ENCODE data around the gene UBL7. TPM values are rescaled to one million over a fixed set of nuclear protein-coding genes. Genes with fewer than 3 reads are reported as not detected.

The UBL7 gene
- total RNA-seq, 3 donors from 2014 or later, result 29.5 to 43.5 (median 37.6) TPM

- Histone ChIP-seq H3K4me3 (no peak overlapping the region), H3K4me1 (ENCODE audit: low read depth) (peaks cover 6% of the 10 kb centered on the region), H3K36me3 (ENCODE audit: low read depth) (no peaks in the 10 kb centered on the region), H3K9me3 (no peaks in the 10 kb centered on the region)
- TF ChIP-seq, protein P1, sequence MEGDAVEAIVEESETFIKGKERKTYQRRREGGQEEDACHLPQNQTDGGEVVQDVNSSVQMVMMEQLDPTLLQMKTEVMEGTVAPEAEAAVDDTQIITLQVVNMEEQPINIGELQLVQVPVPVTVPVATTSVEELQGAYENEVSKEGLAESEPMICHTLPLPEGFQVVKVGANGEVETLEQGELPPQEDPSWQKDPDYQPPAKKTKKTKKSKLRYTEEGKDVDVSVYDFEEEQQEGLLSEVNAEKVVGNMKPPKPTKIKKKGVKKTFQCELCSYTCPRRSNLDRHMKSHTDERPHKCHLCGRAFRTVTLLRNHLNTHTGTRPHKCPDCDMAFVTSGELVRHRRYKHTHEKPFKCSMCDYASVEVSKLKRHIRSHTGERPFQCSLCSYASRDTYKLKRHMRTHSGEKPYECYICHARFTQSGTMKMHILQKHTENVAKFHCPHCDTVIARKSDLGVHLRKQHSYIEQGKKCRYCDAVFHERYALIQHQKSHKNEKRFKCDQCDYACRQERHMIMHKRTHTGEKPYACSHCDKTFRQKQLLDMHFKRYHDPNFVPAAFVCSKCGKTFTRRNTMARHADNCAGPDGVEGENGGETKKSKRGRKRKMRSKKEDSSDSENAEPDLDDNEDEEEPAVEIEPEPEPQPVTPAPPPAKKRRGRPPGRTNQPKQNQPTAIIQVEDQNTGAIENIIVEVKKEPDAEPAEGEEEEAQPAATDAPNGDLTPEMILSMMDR (IDR thresholded peaks at IDR 0.05), result no peak
- intact Hi-C loops (cut with DNase I, micrococcal nuclease), result no loop called here
- DNase-seq (no peak), ATAC-seq (no peak)
Observed at GRCh38 chr15:74406992-74407705, 53.8 kb downstream of the UBL7 start.

DNA sequence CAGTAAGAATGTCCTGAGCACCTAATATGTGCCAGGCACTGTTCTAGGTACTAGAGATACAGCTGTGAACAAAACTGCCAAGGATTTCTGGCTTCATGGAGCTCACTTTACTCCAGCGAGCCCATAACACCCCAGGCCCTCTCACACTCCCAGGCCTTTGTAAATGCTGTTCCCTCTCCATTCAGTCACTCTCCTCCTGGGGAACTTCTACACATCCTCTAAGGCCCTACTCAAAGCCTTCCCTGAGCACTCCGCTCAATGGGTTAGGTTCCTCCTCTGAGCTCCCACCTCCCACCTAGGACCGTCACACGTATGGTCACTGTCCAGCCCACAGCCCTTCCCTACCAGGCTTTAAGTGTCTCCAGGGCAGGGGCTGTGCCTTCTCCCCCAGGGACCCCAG is 54.4 kb downstream of the UBL7 start:
- intact Hi-C loops (cut with DNase I, micrococcal nuclease), result no loop called here
- no peak overlapping the region for H3K4me3 ChIP-seq
- H3K9me3 ChIP-seq, result no peaks in the 10 kb centered on the region
- DNase-seq (no peak), ATAC-seq (no peak)
- TF ChIP-seq, protein P1 (IDR thresholded peaks at IDR 0.05), result no peak
- H3K4me1 ChIP-seq (ENCODE audit: low read depth), result peaks cover 6% of the 10 kb centered on the region
- H3K36me3 ChIP-seq (ENCODE audit: low read depth), result no peaks in the 10 kb centered on the region

DNA sequence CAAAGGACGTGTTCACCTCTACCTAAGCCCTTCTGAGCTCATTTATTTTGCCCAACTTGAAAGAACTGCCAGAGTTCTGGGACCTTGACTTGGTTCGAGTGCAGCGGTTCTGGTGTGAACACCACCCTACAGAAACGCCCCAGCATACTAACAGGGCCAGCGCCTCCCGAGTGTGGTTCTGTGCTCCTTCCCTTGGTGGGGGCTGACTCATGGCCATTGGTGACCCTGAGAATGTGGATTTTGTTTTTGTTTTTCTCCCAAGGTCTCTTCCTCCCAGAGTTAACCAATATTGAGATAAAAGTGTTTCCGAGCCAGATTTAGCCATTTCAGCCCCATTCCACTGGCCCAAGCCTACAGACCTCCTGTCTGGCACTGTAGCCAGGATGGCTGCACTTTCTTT is 55.1 kb downstream of the UBL7 start:
- ATAC-seq, result no peak
- Histone ChIP-seq H3K36me3 (ENCODE audit: low read depth) (no peaks in the 10 kb centered on the region), H3K4me1 (ENCODE audit: low read depth) (peaks cover 6% of the 10 kb centered on the region), H3K4me3 (no peak overlapping the region), H3K9me3 (no peaks in the 10 kb centered on the region)
- DNase-seq, result no peak
- TF ChIP-seq, protein P1 (IDR thresholded peaks at IDR 0.05), result no peak
- intact Hi-C loops (cut with DNase I, micrococcal nuclease), result no loop called here

DNA sequence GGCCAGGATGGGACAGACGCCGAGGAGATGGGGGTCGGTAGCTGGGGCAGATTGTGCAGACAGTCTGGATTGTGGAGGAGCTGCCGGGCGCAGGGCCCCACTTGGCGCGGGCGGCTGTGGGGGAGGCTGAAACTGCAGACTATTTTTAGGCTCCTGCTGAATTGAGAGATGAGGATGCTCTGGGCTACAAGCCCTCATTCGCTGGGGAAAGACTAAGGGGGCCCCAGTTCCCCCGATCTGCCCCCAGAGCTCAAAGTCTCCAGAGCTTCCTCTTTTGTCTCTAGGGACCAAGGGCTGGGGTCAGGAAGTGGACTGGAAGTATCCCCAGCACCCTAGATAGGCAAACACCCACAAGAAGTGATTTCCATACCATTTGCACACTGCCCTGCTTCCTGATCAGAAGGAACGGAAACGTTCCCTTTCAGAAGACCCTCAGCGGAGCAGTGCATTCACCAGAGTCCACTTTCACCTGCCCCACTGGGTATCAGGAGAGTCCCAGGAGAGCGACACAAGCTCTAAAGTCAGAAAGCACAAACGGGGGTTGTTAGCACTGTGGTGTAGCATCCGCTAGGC is 56.9 kb downstream of the UBL7 start:
- no peak for DNase-seq
- intact Hi-C loops (cut with DNase I, micrococcal nuclease), result no loop called here
- TF ChIP-seq, protein P1 (IDR thresholded peaks at IDR 0.05), result no peak
- H3K4me1 ChIP-seq (ENCODE audit: low read depth), result peaks cover 6% of the 10 kb centered on the region
- H3K9me3 ChIP-seq, result no peaks in the 10 kb centered on the region
- peak; percentile 5 for ATAC-seq
- no peak overlapping the region for H3K4me3 ChIP-seq
- H3K36me3 ChIP-seq (ENCODE audit: low read depth), result no peaks in the 10 kb centered on the region

GRCh38 chr15:74403588-74403919 is 57.4 kb downstream of the UBL7 start:
- no peak for DNase-seq
- peaks cover 6% of the 10 kb centered on the region for H3K4me1 ChIP-seq (ENCODE audit: low read depth)
- no peaks in the 10 kb centered on the region for H3K36me3 ChIP-seq (ENCODE audit: low read depth)
- TF ChIP-seq, protein P1 (IDR thresholded peaks at IDR 0.05), result no peak
- intact Hi-C loops (cut with DNase I, micrococcal nuclease), result no loop called here
- no peaks in the 10 kb centered on the region for H3K9me3 ChIP-seq
- peak; percentile 12 for ATAC-seq
- H3K4me3 ChIP-seq, result no peak overlapping the region
